ENCODE measurements around the gene DMPK. TPM values are rescaled to one million over a fixed set of nuclear protein-coding genes. Genes with fewer than 3 reads are reported as not detected.
A peak's percentile ranks its signal among the peaks of the same experiment; 100 is the strongest.

DMPK gene
- total and polyA plus RNA-seq, 2 donors (not counting 1 experiment from before 2014, with no cell fraction given): 54.7 to 115 TPM

GRCh38 chr19:45815481-45816216 lies 33.4 kb upstream of the DMPK start:
- H3K27me3 ChIP-seq (ENCODE audit: control insufficient read depth, insufficient read depth, low read length): no peaks in the 10 kb centered on the region
- no peak overlapping the region for H3K9ac ChIP-seq (ENCODE audit: insufficient read depth, low read length)
- no peaks in the 10 kb centered on the region for H3K9me3 ChIP-seq (ENCODE audit: control insufficient read depth, insufficient read depth, low read depth, low read length)
- H3K4me3 ChIP-seq (replicated peaks in 1 of 4; ENCODE audit: control extremely low read depth in 1 of 4, insufficient read depth in 1 of 4, low read depth in 3 of 4, low read length in 4 of 4): no peak overlapping the region
- H3K4me2 ChIP-seq (ENCODE audit: extremely low read depth, insufficient read depth, low read length): no peak overlapping the region
- no peak overlapping the region for H3K27ac ChIP-seq (ENCODE audit: insufficient read depth, low read length)
- no peak overlapping the region for H2AFZ ChIP-seq (ENCODE audit: low read length)
- peaks cover 3% of the 10 kb centered on the region for H3K4me1 ChIP-seq (ENCODE audit: control insufficient read depth, extremely low read depth, insufficient read depth, low read length)
- peak in 1 of 2 donors; percentile 10 for DNase-seq (ENCODE audit: low read depth in 2 of 2)
- no peaks in the 10 kb centered on the region for H3K79me2 ChIP-seq (ENCODE audit: control insufficient read depth, insufficient read depth, low read length)
- H3K36me3 ChIP-seq (ENCODE audit: control insufficient read depth, insufficient read depth, low read length): peaks cover 7% of the 10 kb centered on the region
- TF ChIP-seq EZH2 (IDR thresholded peaks at IDR 0.05; ENCODE audit: low read length, missing control alignments): no peak
- TF ChIP-seq, protein P1, sequence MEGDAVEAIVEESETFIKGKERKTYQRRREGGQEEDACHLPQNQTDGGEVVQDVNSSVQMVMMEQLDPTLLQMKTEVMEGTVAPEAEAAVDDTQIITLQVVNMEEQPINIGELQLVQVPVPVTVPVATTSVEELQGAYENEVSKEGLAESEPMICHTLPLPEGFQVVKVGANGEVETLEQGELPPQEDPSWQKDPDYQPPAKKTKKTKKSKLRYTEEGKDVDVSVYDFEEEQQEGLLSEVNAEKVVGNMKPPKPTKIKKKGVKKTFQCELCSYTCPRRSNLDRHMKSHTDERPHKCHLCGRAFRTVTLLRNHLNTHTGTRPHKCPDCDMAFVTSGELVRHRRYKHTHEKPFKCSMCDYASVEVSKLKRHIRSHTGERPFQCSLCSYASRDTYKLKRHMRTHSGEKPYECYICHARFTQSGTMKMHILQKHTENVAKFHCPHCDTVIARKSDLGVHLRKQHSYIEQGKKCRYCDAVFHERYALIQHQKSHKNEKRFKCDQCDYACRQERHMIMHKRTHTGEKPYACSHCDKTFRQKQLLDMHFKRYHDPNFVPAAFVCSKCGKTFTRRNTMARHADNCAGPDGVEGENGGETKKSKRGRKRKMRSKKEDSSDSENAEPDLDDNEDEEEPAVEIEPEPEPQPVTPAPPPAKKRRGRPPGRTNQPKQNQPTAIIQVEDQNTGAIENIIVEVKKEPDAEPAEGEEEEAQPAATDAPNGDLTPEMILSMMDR (conservative IDR thresholded peaks at IDR 0.05 in 1 of 2, IDR thresholded peaks at IDR 0.05 in 1 of 2; ENCODE audit: low read depth in 1 of 2, low read length in 2 of 2): no peak
- no peaks in the 10 kb centered on the region for H4K20me1 ChIP-seq (ENCODE audit: control insufficient read depth, extremely low read depth, insufficient read depth, low read length)

GRCh38 chr19:45814851-45815480 lies 32.7 kb upstream of the DMPK start, which contains the start of gene RSPH6A:
Gene RSPH6A, minus strand, starts transcription at chr19:45815308. Its CDS starts 132 bp downstream, at chr19:45815176.
- Histone ChIP-seq H2AFZ (ENCODE audit: low read length) (no peak within 1 kb of the TSS), H3K4me1 (ENCODE audit: control insufficient read depth, extremely low read depth, insufficient read depth, low read length) (peaks cover 8% of the 10 kb centered on the region), H3K9me3 (ENCODE audit: control insufficient read depth, insufficient read depth, low read depth, low read length) (no peaks in the 10 kb centered on the region), H3K4me3 (replicated peaks in 1 of 4; ENCODE audit: control extremely low read depth in 1 of 4, insufficient read depth in 1 of 4, low read depth in 3 of 4, low read length in 4 of 4) (no peak within 1 kb of the TSS), H3K36me3 (ENCODE audit: control insufficient read depth, insufficient read depth, low read length) (peaks cover 4% of the 10 kb centered on the region), H3K27me3 (ENCODE audit: control insufficient read depth, insufficient read depth, low read length) (no peaks in the 10 kb centered on the region), H3K27ac (ENCODE audit: insufficient read depth, low read length) (no peak within 1 kb of the TSS), H3K79me2 (ENCODE audit: control insufficient read depth, insufficient read depth, low read length) (no peaks in the 10 kb centered on the region), H3K9ac (ENCODE audit: insufficient read depth, low read length) (no peak within 1 kb of the TSS), H4K20me1 (ENCODE audit: control insufficient read depth, extremely low read depth, insufficient read depth, low read length) (no peaks in the 10 kb centered on the region), H3K4me2 (ENCODE audit: extremely low read depth, insufficient read depth, low read length) (no peak within 1 kb of the TSS)
- DNase-seq (ENCODE audit: low read depth in 2 of 2): no peak
- TF ChIP-seq EZH2 (IDR thresholded peaks at IDR 0.05; ENCODE audit: low read length, missing control alignments): no peak
- TF ChIP-seq, protein P1 (conservative IDR thresholded peaks at IDR 0.05 in 1 of 2, IDR thresholded peaks at IDR 0.05 in 1 of 2; ENCODE audit: low read depth in 1 of 2, low read length in 2 of 2): no peak

- Histone ChIP-seq H3K4me2 (ENCODE audit: extremely low read depth, insufficient read depth, low read length) (no peak overlapping the region), H3K27me3 (ENCODE audit: control insufficient read depth, insufficient read depth, low read length) (no peaks in the 10 kb centered on the region), H2AFZ (ENCODE audit: low read length) (no peak overlapping the region), H4K20me1 (ENCODE audit: control insufficient read depth, extremely low read depth, insufficient read depth, low read length) (no peaks in the 10 kb centered on the region), H3K4me3 (replicated peaks in 1 of 4; ENCODE audit: control extremely low read depth in 1 of 4, insufficient read depth in 1 of 4, low read depth in 3 of 4, low read length in 4 of 4) (no peak overlapping the region), H3K9ac (ENCODE audit: insufficient read depth, low read length) (no peak overlapping the region), H3K9me3 (ENCODE audit: control insufficient read depth, insufficient read depth, low read depth, low read length) (no peaks in the 10 kb centered on the region), H3K27ac (ENCODE audit: insufficient read depth, low read length) (no peak overlapping the region), H3K36me3 (ENCODE audit: control insufficient read depth, insufficient read depth, low read length) (peaks cover 4% of the 10 kb centered on the region), H3K79me2 (ENCODE audit: control insufficient read depth, insufficient read depth, low read length) (no peaks in the 10 kb centered on the region), H3K4me1 (ENCODE audit: control insufficient read depth, extremely low read depth, insufficient read depth, low read length) (peaks cover 10% of the 10 kb centered on the region)
- no peak for TF ChIP-seq EZH2 (IDR thresholded peaks at IDR 0.05; ENCODE audit: low read length, missing control alignments)
- TF ChIP-seq, protein P1 (conservative IDR thresholded peaks at IDR 0.05 in 1 of 2, IDR thresholded peaks at IDR 0.05 in 1 of 2; ENCODE audit: low read depth in 1 of 2, low read length in 2 of 2): no peak
- no peak for DNase-seq (ENCODE audit: low read depth in 2 of 2)
Measured at GRCh38 chr19:45814166-45814780, 32.0 kb upstream of the DMPK start.

Measured in fibroblast of lung (primary cell).